Stimulated activated effector memory CD8-positive, alpha-beta T cell treated with anti-CD3 and anti-CD28 coated beads, Interleukin-12 subunit alpha, Interleukin-12 subunit beta, amount 100 ng/mL, for 72 hours (primary cell): ENCODE results near the gene CBLL2.
"Not testable (repeated sequence)": the region's sequence is repeated elsewhere in the genome, so short reads cannot be mapped to it uniquely, and the experiment has no call there.

Experiments
- ATAC-seq: fragments of 150-1000 bp; cut with Tn5 transposase; 2 replicates; pipeline ENCODE4 v1.10.0; 2021
- DNase-seq, 2 donors: peaks; one replicate each; pipeline ENCODE4 v3.0.0; 2021 to 2022; ENCODE audit warnings: low spot score in 2 of 2
- H3K27ac Mint-ChIP-seq: one replicate; pipeline ENCODE4 v1.8.0; 2022; ENCODE audit warnings: mild to moderate bottlenecking, mixed read lengths
- H3K36me3 Mint-ChIP-seq: one replicate; pipeline ENCODE4 v1.8.0; 2022; ENCODE audit warnings: mild to moderate bottlenecking, mixed read lengths
- H3K4me1 Mint-ChIP-seq: one replicate; pipeline ENCODE4 v1.8.0; 2022; ENCODE audit warnings: mixed read lengths
- H3K4me3 Mint-ChIP-seq: one replicate; pipeline ENCODE4 v1.8.0; 2022; ENCODE audit warnings: mild to moderate bottlenecking, mixed read lengths
- H3K9me3 Mint-ChIP-seq: one replicate; pipeline ENCODE4 v1.8.0; 2022; ENCODE audit warnings: mixed read lengths

CBLL2 gene, protein sequence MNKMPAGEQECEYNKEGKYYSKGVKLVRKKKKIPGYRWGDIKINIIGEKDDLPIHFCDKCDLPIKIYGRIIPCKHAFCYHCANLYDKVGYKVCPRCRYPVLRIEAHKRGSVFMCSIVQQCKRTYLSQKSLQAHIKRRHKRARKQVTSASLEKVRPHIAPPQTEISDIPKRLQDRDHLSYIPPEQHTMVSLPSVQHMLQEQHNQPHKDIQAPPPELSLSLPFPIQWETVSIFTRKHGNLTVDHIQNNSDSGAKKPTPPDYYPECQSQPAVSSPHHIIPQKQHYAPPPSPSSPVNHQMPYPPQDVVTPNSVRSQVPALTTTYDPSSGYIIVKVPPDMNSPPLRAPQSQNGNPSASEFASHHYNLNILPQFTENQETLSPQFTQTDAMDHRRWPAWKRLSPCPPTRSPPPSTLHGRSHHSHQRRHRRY

DNA sequence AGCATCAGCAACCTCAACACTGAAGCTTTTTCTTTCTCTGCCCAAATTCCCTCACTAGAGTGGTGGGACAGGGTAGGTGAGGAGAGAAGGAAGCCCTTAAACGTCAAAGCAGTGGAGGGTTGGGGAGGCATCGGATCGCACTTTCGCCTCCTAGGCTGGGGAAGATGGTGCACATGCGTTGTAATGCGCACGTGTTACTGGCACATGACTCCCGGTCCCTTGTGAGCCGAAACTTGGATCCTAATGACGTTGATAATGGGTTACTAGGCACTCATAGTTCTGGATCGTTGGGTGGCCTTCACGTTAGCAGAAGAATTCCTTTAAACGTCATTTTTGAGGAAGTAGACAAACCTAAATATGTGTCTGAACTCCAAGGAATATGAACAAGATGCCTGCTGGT lies at the start of gene CBLL2:
TSS of gene CBLL2 (plus strand) at position 301 of the 400 bp plus-strand sequence. CDS start at position 380, 79 bp downstream.
- no peak within 1 kb of the TSS for H3K4me3 Mint-ChIP-seq
- no peaks in the 10 kb centered on the region for H3K36me3 Mint-ChIP-seq
- no peak for ATAC-seq
- peaks cover 2% of the 10 kb centered on the region for H3K9me3 Mint-ChIP-seq
- H3K4me1 Mint-ChIP-seq: no peaks in the 10 kb centered on the region
- no peak for DNase-seq
- H3K27ac Mint-ChIP-seq: no peak within 1 kb of the TSS

DNA sequence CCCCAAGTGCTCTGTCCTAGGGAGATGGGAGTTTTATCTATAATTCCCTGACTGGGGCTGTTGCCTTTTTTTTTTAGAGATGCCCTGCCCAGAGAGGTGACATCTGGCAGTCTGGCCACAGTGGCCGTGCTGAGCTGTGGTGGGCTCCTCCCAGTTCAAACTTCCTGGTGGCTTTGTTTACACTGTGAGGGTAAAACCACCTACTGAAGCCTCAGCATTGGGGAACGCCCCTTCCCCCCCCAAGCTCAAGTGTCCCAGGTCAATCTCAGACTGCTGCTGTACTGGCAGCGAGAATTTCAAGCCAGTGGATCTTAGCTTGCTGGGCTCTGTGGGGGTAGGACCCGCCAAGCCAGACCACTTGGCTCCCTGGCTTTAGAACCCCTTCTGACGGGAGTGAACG lies 38.3 kb upstream of the CBLL2 start:
- Mint-ChIP-seq H3K4me1 (no peaks in the 10 kb centered on the region), H3K27ac (no peak overlapping the region), H3K4me3 (no peak overlapping the region), H3K36me3 (no peaks in the 10 kb centered on the region), H3K9me3 (peaks cover 3% of the 10 kb centered on the region)
- no peak for ATAC-seq
- no peak for DNase-seq

DNA sequence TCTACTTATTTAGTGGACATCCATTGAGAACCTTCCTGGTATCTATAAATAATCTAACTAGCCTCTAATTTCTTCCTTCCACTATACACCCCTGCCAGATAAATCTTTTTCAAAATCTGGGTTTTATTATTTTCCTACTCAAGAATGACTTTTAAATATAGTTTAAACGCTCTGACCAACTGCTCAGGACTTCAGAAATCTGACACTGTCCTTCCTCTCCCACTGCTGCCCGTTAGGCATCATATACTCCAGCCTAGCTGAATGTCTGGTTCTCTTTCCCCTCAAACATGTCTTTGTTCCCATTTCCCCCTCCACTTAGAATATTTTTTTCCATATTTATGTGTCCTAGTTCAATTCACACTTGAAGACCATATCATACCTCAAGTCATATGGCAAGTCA lies 35.2 kb upstream of the CBLL2 start:
- no peaks in the 10 kb centered on the region for H3K4me1 Mint-ChIP-seq

DNA sequence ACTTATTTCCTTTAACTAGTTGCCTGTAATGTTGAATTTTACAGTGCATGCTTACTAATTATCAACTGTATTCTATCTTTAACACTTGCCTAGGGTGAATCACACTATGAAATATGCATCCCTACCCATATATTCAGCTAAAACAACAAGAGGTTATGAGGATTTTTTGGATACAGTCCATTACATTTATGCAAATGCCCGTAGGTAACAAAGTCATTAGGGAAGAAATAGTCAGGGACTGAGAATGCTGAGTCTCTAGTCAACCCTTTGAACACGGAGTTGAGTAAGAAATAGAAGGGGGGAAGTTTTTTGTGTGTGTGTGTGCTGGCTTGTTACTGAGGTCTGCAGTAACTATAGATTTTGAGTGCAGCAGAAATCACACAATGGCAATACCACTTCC lies 26.1 kb upstream of the CBLL2 start:
- no peak for ATAC-seq
- no peak overlapping the region for H3K27ac Mint-ChIP-seq
- no peak overlapping the region for H3K4me3 Mint-ChIP-seq
- no peaks in the 10 kb centered on the region for H3K36me3 Mint-ChIP-seq
- H3K4me1 Mint-ChIP-seq: no peaks in the 10 kb centered on the region
- H3K9me3 Mint-ChIP-seq: no peaks in the 10 kb centered on the region
- no peak for DNase-seq

More for the DNA sequence above, 35.2 kb upstream of the CBLL2 start:
- no peaks in the 10 kb centered on the region for H3K36me3 Mint-ChIP-seq
- no peaks in the 10 kb centered on the region for H3K9me3 Mint-ChIP-seq
- DNase-seq: no peak
- no peak overlapping the region for H3K27ac Mint-ChIP-seq
- ATAC-seq: no peak
- H3K4me3 Mint-ChIP-seq: no peak overlapping the region

DNA sequence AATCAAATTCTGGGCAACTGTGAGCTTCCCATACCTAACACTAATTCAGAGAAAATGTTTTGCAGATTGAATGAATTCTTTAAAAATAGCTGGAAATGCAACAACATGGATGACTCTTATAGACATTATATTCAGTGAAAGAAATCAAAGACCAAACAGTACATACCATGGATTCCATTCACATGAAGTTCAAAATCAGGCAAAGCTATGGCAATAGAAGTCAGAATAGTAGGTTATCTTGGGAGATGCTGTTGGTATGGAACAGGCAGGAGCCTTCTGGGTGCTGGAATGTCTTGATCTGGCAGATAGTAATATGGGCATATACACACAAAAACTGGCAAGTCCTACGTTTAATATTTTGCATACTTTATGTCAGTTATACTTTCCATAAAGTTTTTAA lies 25.5 kb upstream of the CBLL2 start:
- H3K36me3 Mint-ChIP-seq: no peaks in the 10 kb centered on the region
- no peaks in the 10 kb centered on the region for H3K9me3 Mint-ChIP-seq
- H3K4me1 Mint-ChIP-seq: no peaks in the 10 kb centered on the region
- DNase-seq (no peak), ATAC-seq (no peak)
- H3K4me3 Mint-ChIP-seq: no peak overlapping the region
- no peak overlapping the region for H3K27ac Mint-ChIP-seq

DNA sequence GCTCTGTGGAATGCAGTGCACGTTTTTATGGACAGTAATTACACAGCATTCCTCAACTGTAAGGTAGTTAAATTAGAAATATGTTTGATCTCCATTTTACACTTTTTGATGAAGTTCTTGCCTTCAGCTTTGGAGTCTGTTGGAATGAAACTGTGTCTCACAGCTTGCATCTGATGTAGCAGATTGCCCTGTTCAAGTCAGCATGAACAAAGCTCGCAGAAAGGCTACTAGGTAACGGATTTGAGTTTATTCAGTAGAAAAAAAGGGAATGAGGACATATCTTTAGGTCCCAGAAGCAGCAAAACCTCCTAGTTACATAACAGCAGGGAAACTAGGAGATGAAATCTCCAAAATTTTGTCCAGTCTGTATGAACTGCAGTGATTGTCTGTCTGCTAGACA lies 24.3 kb upstream of the CBLL2 start:
- Mint-ChIP-seq H3K36me3 (no peaks in the 10 kb centered on the region), H3K27ac (no peak overlapping the region), H3K9me3 (no peaks in the 10 kb centered on the region), H3K4me1 (no peaks in the 10 kb centered on the region), H3K4me3 (no peak overlapping the region)
- ATAC-seq (no peak), DNase-seq (no peak)

DNA sequence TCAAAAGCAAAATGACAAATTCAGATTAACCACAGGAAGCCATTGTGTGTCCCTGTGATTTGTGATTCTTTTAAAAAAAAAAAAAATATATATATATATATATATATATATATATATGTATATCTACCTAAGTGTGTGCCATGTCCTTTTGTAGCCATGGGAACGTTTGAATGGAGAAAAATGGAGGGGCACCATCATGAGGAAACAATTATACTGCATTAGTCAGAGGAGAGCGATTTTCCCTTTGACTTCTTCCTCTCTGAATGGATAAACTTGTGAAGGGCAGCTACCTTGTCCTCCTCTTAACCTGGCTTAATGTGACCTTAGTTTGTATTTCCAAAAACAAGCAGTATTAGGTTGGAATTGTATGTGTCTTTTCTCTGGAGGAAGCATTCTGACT lies 23.3 kb upstream of the CBLL2 start:
- Mint-ChIP-seq H3K9me3 (no peaks in the 10 kb centered on the region), H3K36me3 (no peaks in the 10 kb centered on the region), H3K4me3 (no peak overlapping the region), H3K4me1 (no peaks in the 10 kb centered on the region), H3K27ac (no peak overlapping the region)
- ATAC-seq: no peak
- no peak for DNase-seq

DNA sequence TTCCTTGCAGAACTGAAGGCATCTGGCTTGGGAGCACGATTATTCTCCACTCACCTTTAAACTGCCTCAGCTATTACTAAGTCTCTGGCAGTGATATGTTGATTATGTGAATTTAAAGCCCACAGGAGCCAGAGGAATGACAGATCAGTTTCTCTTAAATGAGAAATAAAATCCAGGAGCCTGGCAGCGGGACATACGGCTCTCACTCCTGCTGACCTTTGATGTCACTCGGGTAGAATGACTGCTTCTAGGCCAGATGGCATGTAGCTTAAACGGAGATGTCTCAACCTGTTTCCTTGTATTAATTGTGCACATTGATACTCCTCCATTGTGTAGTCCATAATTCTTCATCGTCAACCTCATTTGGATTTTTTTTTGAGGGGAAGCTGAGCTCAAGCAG lies 4.0 kb upstream of the CBLL2 start:
- H3K4me1 Mint-ChIP-seq: no peaks in the 10 kb centered on the region
- no peaks in the 10 kb centered on the region for H3K36me3 Mint-ChIP-seq
- no peak overlapping the region for H3K27ac Mint-ChIP-seq
- ATAC-seq (no peak), DNase-seq (no peak)
- H3K4me3 Mint-ChIP-seq: no peak overlapping the region
- no peaks in the 10 kb centered on the region for H3K9me3 Mint-ChIP-seq

DNA sequence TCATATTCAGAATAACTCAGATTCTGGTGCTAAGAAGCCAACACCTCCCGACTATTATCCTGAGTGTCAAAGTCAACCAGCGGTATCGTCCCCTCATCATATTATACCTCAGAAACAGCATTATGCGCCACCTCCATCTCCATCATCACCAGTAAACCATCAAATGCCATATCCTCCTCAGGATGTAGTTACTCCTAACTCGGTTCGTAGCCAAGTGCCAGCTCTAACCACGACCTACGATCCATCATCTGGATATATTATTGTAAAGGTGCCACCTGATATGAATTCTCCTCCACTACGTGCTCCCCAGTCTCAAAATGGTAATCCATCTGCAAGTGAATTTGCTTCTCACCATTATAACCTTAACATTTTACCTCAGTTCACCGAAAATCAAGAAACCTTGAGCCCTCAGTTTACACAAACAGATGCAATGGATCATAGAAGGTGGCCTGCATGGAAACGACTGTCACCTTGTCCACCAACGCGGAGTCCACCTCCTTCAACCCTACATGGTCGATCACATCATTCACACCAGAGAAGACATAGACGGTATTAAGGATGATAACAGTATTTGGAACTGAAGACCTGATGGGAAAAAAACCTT lies 1.1 kb downstream of the CBLL2 start:
- Mint-ChIP-seq H3K36me3 (no peaks in the 10 kb centered on the region), H3K9me3 (peaks cover 3% of the 10 kb centered on the region), H3K27ac (no peak overlapping the region), H3K4me3 (no peak overlapping the region), H3K4me1 (no peaks in the 10 kb centered on the region)
- DNase-seq (no peak), ATAC-seq (no peak)

DNA sequence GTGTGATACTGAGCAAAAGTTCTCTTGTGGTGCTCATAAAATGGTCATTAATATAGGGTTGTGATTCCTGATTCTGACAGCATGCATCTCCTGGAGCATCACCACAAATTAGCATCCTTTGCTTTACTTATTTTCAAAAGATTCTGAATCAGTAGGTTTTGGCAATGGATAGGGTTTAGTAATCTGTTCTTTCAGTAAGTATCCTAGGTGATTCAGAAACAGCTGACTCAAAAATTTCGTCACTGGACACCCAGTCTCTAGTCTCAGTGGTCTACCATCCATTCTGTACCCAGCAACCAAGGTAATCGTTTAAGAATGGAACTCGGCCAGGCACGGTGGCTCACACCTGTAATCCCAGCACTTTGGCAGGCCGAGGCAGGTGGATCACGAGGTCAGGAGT lies 4.1 kb downstream of the CBLL2 start:
- H3K9me3 Mint-ChIP-seq: peaks cover 3% of the 10 kb centered on the region
- no peak overlapping the region for H3K4me3 Mint-ChIP-seq
- H3K4me1 Mint-ChIP-seq: no peaks in the 10 kb centered on the region
- no peaks in the 10 kb centered on the region for H3K36me3 Mint-ChIP-seq
- no peak for ATAC-seq
- no peak for DNase-seq
- no peak overlapping the region for H3K27ac Mint-ChIP-seq

DNA sequence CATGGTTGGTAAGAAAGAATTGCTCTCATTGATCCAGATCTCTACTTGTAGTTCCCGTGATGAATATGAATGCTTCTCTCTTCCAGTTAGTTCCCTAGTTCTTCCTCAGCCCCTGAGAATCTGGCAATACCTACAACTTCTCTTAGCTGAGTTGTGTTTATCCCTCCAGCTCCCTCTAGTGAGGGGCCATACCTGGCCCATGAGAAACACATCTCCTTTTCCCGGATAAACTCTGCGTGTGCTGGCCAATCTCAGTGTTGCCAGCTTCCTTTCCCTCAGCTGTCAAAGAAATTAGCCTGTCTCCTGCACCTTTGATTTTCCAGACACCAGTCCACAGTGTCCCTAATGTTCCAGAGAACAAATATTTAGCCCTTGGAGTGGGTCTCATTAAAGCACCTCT lies 5.7 kb downstream of the CBLL2 start:
- DNase-seq (no peak), ATAC-seq (no peak)
- H3K4me3 Mint-ChIP-seq: no peak overlapping the region
- H3K4me1 Mint-ChIP-seq: no peaks in the 10 kb centered on the region
- H3K9me3 Mint-ChIP-seq: peaks cover 11% of the 10 kb centered on the region
- H3K27ac Mint-ChIP-seq: no peak overlapping the region
- no peaks in the 10 kb centered on the region for H3K36me3 Mint-ChIP-seq

DNA sequence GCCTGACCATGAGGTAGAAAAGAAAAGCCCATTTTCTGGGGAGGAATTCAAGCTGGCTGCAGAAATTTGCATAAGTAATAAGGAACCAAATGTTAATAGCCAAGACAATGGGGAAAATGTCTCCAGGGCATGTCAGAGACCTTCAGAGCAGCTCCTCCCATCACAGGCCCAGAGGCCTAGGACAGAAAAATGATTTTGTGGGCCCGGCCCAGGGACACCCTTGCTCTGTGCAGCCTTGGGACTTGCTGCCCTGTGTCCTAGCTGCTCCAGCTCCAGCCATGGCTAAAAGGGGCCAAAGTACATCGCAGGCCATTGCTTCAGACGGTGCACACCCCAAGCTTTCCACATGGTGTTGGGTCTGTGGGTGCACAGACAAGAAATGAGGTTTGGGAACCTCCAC lies 16.5 kb downstream of the CBLL2 start:
- not testable (repeated sequence) for H3K27ac Mint-ChIP-seq, H3K36me3 Mint-ChIP-seq, DNase-seq, H3K4me3 Mint-ChIP-seq, H3K9me3 Mint-ChIP-seq, ATAC-seq, H3K4me1 Mint-ChIP-seq

DNA sequence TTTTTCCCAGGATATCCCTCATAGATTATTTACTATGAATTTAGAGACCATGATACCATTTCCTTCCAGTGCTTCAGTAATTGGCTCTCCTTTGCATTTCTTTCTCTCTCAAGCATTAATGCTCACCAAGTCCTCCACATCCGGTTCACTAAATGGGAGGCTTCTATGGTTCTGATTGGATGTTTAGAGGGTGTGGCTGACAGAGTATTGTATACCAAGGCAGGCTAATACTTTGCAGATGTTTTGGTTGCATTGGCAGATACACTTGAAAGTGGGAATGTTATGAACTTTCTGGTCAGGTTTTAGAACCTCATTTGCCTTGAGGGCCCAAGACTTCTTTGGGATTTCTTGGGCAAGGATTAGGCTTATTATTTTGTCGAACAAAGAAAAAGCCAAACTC lies 24.2 kb downstream of the CBLL2 start:
- Mint-ChIP-seq H3K27ac (no peak overlapping the region), H3K4me3 (no peak overlapping the region), H3K4me1 (no peaks in the 10 kb centered on the region), H3K36me3 (no peaks in the 10 kb centered on the region), H3K9me3 (no peaks in the 10 kb centered on the region)
- DNase-seq (no peak), ATAC-seq (no peak)

DNA sequence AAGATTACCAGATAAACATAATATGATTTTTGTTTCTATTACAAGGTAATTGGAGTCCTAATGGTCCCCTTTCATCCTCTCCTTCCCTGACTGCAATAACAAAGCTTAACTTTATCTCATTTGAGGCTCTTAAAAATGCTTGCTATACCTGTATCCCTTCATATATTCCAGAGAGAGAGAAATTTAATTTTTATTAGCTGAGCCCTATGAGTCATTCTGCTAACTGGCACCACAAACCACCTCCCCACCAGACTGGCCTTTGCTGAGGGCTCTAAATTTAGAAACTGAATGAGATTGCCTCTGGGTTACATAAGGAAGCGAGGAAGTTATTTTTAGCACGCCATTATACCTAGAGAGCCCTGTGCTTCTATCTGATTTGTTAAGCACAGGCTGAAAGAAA lies 27.4 kb downstream of the CBLL2 start:
- no peaks in the 10 kb centered on the region for H3K4me1 Mint-ChIP-seq
- ATAC-seq: no peak
- no peaks in the 10 kb centered on the region for H3K36me3 Mint-ChIP-seq
- no peak for DNase-seq
- no peak overlapping the region for H3K27ac Mint-ChIP-seq
- no peak overlapping the region for H3K4me3 Mint-ChIP-seq
- H3K9me3 Mint-ChIP-seq: no peaks in the 10 kb centered on the region

DNA sequence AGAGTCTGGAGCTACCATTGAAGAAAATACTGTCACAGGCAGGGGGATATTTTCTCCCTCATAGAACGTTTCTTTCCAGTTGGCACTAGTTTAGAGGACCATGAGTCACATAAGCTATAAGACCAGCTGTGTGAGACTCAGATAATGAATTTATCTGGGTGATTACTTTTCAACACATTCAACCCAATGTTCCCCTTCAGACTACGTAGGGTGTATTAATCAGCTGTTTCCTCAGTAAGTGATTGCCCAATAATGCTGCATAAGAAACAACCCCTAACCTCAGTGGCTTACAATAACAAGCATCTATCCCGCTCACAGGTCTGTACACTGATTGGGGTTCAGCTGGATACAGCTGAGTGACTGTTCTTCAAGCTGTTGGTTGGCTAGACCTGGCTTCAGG lies 38.1 kb downstream of the CBLL2 start:
- Mint-ChIP-seq H3K36me3 (no peaks in the 10 kb centered on the region), H3K9me3 (no peaks in the 10 kb centered on the region), H3K4me1 (no peaks in the 10 kb centered on the region), H3K4me3 (no peak overlapping the region), H3K27ac (no peak overlapping the region)
- no peak for ATAC-seq
- DNase-seq: no peak

DNA sequence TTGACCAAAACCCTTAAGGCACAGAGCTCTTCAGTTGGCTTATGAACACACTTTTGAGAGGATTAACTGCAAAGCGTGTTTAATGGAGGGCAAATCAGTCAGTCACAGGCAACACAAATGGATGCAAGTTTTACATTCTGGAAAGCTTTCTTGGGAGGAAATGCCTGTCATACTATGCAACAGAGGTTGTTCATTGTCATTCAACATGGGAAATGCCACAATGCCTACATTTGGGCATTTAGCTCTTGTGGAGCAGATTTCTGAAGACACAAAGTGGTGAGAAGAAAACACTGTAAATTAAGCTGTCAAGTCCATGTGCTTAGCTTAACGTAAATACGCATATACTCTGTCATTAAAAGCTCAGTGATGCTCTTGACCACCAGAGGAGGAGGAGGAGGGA lies 41.1 kb downstream of the CBLL2 start:
- ATAC-seq: no peak
- Mint-ChIP-seq H3K4me3 (no peak overlapping the region), H3K27ac (no peak overlapping the region), H3K9me3 (no peaks in the 10 kb centered on the region), H3K4me1 (no peaks in the 10 kb centered on the region), H3K36me3 (no peaks in the 10 kb centered on the region)
- DNase-seq: no peak
